ENCODE measurements around the gene CDKN1C. TPM values are rescaled to one million over a fixed set of nuclear protein-coding genes. Genes with fewer than 3 reads are reported as not detected.

CDKN1C gene
- total RNA-seq, 1 experiment from 2014 or later, result 15.4 TPM

DNA sequence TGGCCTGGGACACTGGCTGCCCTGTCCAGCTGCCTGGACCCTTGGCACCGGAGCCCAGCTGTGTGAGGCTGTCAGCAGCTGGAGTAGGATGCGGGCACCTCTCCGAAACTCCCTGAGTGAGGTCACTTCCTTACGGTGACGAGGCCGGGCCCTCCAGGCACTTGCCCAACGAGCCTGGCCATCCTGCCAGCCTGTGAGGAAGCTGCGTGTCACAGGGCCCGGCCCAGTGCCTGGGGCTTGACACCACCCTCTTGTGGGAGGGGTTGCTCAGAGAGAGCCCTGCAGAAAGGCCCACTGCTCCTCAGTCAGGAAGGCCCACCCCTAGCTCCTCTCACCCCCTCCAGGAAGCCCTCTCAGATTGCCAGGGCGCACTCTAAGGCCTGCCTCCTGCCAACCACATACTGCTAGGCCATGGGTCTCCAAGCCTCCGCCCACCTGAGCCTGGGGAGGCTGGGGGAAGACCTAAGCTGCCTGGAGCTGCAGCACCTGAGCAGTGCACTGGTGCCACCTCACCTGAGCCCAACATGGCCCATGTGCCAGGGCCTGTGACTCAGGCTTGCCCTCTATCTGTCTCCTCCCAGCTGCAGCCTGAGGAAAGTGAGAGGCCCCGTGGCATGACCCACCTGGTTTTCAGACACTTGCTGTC lies 47.9 kb upstream of the CDKN1C start:
- no peak for TF ChIP-seq CTCF (conservative IDR thresholded peaks at IDR 0.05)
- Histone ChIP-seq H3K4me1 (ENCODE audit: insufficient read depth, low read length) (no peaks in the 10 kb centered on the region), H3K4me2 (ENCODE audit: insufficient read depth, insufficient read length, low read length) (no peak overlapping the region), H4K8ac (replicated peaks; ENCODE audit: insufficient read length, low read depth, low read length) (no peak overlapping the region), H3K18ac (ENCODE audit: insufficient read length, low read depth, low read length) (no peak overlapping the region), H3K23ac (ENCODE audit: insufficient read length, low read depth, low read length) (no peak overlapping the region), H4K5ac (ENCODE audit: insufficient read length, low read depth, low read length) (no peak overlapping the region), H4K20me1 (ENCODE audit: control insufficient read depth, insufficient read depth, insufficient read length) (no peaks in the 10 kb centered on the region), H2BK5ac (ENCODE audit: insufficient read length, low read length) (no peak overlapping the region), H2BK20ac (ENCODE audit: low read depth, low read length, poor library complexity, severe bottlenecking) (no peak overlapping the region), H3K56ac (ENCODE audit: insufficient read length, low read depth, low read length) (no peak overlapping the region), H3K9me3 (ENCODE audit: control insufficient read depth, low read depth, low read length) (peaks cover 15% of the 10 kb centered on the region), H3K23me2 (ENCODE audit: insufficient read length, low read depth, low read length, poor library complexity, severe bottlenecking) (peaks cover 10% of the 10 kb centered on the region), H2BK120ac (ENCODE audit: low read depth, low read length, poor library complexity, severe bottlenecking) (no peak overlapping the region), H3K14ac (ENCODE audit: insufficient read depth, low read length) (no peak overlapping the region), H2BK12ac (ENCODE audit: insufficient read length, low read depth, low read length) (no peak overlapping the region), H3K79me2 (ENCODE audit: insufficient read depth, low read length) (no peaks in the 10 kb centered on the region), H3K79me1 (ENCODE audit: insufficient read depth, low read depth, low read length, poor library complexity, severe bottlenecking) (no peaks in the 10 kb centered on the region), H3K27ac (ENCODE audit: insufficient read length, low read depth, low read length) (no peak overlapping the region), H2AFZ (ENCODE audit: low read length) (no peak overlapping the region), H3K27me3 (ENCODE audit: insufficient read depth, low read length) (peaks cover 8% of the 10 kb centered on the region; the same call in 1 of the 2 replicates), H4K91ac (ENCODE audit: insufficient read length, low read depth, low read length) (no peak overlapping the region), H2AK5ac (ENCODE audit: insufficient read length, low read length) (no peak overlapping the region), H3T11ph (ENCODE audit: low read length) (no peak overlapping the region), H3K9ac (ENCODE audit: extremely low read depth, insufficient read length, low read length) (no peak overlapping the region), H3K4ac (ENCODE audit: low read depth, low read length) (no peak overlapping the region), H2BK15ac (ENCODE audit: low read depth, low read length) (no peak overlapping the region)
- Mint-ChIP-seq H3K27ac (no peak overlapping the region), H3K36me3 (ENCODE audit: insufficient read depth in 1 of 3, low read depth in 3 of 3) (peaks cover 13 to 16% (median 15%) of the 10 kb centered on the region in 3 experiments), H3K27me3 (ENCODE audit: low read depth) (peaks cover 30% of the 10 kb centered on the region), H3K4me1 (peaks cover 4% of the 10 kb centered on the region in 2 experiments), H3K9me3 (peaks cover 17% of the 10 kb centered on the region in 2 experiments), H3K4me3 (no peak overlapping the region)
- WGBS (ENCODE audit: extremely low coverage, insufficient read length, low lambda C conversion rate), result no CpG with 5 or more reads among the region's 12 CpGs
- peak; percentile 89 for DNase-seq
